Suppressor macrophage (primary cell): ENCODE measurements around the gene FRZB.
"Not testable (repeated sequence)": the region's sequence is repeated elsewhere in the genome, so short reads cannot be mapped to it uniquely, and the experiment has no call there.

Source experiments
- DNase-seq, 4 experiments: peaks; one replicate each; pipeline ENCODE4 v3.0.0-alpha.2; 2020 to 2022

FRZB gene

GRCh38 chr2:182890305-182890704 is 23.9 kb upstream of the FRZB start:
- DNase-seq: no peak

GRCh38 chr2:182887753-182888415 is 21.4 kb upstream of the FRZB start:
- DNase-seq: no peak

GRCh38 chr2:182887093-182887492 is 20.7 kb upstream of the FRZB start:
- no peak for DNase-seq

GRCh38 chr2:182885771-182886170 is 19.3 kb upstream of the FRZB start:
- DNase-seq: no peak

GRCh38 chr2:182883451-182883850 is 17.0 kb upstream of the FRZB start:
- DNase-seq: no peak

GRCh38 chr2:182880100-182880499 is 13.7 kb upstream of the FRZB start:
- DNase-seq: not testable (repeated sequence)

GRCh38 chr2:182876653-182877052 is 10.2 kb upstream of the FRZB start:
- DNase-seq: not testable (repeated sequence)

- DNase-seq: no peak
Measured at GRCh38 chr2:182870227-182870626, 3.8 kb upstream of the FRZB start.

GRCh38 chr2:182868054-182868796 is 1.8 kb upstream of the FRZB start:
- no peak for DNase-seq

GRCh38 chr2:182867426-182868053 is 1.1 kb upstream of the FRZB start:
- no peak for DNase-seq

- DNase-seq: no peak
Measured at GRCh38 chr2:182866095-182866460, 359 bp downstream of the FRZB start.

GRCh38 chr2:182864949-182865570 is 1.4 kb downstream of the FRZB start:
- DNase-seq: no peak

GRCh38 chr2:182863642-182864041 is 2.8 kb downstream of the FRZB start:
- no peak for DNase-seq

- DNase-seq: no peak
Measured at GRCh38 chr2:182862091-182862490, 4.3 kb downstream of the FRZB start.

- DNase-seq: no peak
Measured at GRCh38 chr2:182860858-182861257, 5.6 kb downstream of the FRZB start.

GRCh38 chr2:182858671-182859070 is 7.8 kb downstream of the FRZB start:
- DNase-seq: no peak

- DNase-seq: no peak
Measured at GRCh38 chr2:182855376-182855775, 11.1 kb downstream of the FRZB start.

GRCh38 chr2:182854375-182855105 is 11.9 kb downstream of the FRZB start:
- no peak for DNase-seq

- DNase-seq: no peak
Measured at GRCh38 chr2:182852801-182853200, 13.6 kb downstream of the FRZB start.

- no peak for DNase-seq
Measured at GRCh38 chr2:182852090-182852489, 14.3 kb downstream of the FRZB start.

GRCh38 chr2:182845794-182846417 is 20.5 kb downstream of the FRZB start:
- DNase-seq: no peak

GRCh38 chr2:182836451-182836850 is 30.0 kb downstream of the FRZB start:
- no peak for DNase-seq
